ENCODE data around the gene CDK12. TPM values are rescaled to one million over a fixed set of nuclear protein-coding genes. Genes with fewer than 3 reads are reported as not detected.

The CDK12 gene
- total and polyA plus RNA-seq, 3 experiments from 2014 or later = 5.6 to 91.8 (median 86.9) TPM

DNA sequence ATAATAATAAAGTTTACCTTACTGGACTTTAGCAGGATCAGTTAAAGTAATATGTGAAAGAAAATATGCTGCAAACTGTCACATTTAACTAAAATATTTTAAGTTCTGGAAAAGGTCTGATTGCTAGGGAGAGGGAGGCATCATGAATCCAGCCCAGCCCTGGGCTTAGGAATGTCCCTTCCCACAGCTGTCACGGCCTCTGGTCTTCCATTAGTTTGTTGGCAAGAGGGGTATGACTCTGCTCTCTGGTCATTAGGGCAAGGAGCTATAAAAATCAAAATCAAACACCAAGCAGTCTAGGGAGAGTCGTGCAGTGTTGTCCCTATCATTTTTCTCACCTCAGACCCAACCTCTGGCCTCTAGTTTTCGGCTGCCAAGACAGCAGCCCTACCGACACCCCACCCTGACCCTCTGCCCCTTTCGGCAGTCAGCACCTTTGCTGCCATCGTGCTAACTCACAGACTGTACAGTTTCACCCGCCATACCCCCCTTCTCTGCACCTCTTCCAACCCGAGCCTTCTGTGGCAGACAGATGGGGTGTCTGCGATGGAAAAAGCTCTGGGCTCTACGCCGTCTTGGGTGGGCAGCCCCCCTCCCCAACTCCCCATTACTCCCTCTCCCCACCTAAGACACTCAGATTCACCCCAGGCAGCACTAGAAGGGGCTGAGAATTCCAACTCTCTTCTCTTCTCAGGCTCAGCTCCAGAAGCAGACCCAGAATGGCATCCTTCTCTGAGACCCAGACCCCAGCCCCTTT is 105.0 kb downstream of the CDK12 start:
- POLR2A ChIA-PET = no interaction called here
- H3K27me3 ChIP-seq (ENCODE audit: insufficient read depth, low read length, poor library complexity, severe bottlenecking) = no peaks in the 10 kb centered on the region
- Mint-ChIP-seq H3K36me3 (peaks cover 36 to 85% (median 58%) of the 10 kb centered on the region in 3 donors), H3K27ac (peak overlapping the region in 1 of 8 donors; percentile 68), H3K9me3 (peaks cover 4 to 11% (median 7%) of the 10 kb centered on the region in 5 donors), H3K4me1 (no peaks in the 10 kb centered on the region), H3K27me3 (peaks cover 3 to 5% of the 10 kb centered on the region in 2 donors), H3K4me3 (no peak overlapping the region)
- CTCF ChIA-PET = interaction anchor here (0.8 to 3.5 kb wide), 2 partner anchors 12 to 18 kb away, joined by 3 to 9 read pairs; no protein-coding TSS in a partner anchor
- no peak for DNase-seq
- no peaks in the 10 kb centered on the region for H3K4me1 ChIP-seq (ENCODE audit: insufficient read depth, low read length)
- no peak overlapping the region for H3K4me3 ChIP-seq (ENCODE audit: low read length)
- peaks cover 17% of the 10 kb centered on the region for H3K36me3 ChIP-seq (ENCODE audit: insufficient read depth, low read length)
- H3K27ac ChIP-seq (ENCODE audit: low read depth, low read length) = no peak overlapping the region
- peaks cover 4% of the 10 kb centered on the region for H3K9me3 ChIP-seq (ENCODE audit: low read length)

DNA sequence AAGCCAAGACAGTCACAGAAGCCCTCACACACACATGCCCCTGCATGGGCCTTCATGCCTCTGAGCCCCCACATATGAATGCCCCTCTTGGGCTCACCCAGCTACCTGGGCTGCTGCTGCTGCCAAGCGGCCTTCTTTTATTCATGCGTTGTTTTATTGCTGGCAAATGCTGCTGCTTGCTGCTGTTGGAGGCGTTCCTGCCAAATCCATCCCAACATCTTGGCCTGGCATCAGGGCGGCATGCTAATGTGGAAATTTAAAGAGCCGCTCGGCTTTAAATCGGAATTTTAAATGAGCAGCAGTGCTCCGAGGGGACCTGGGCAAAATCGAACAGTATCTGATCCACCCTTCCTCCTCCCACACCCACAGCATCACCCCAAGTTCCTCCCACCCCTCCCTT is 107.4 kb downstream of the CDK12 start:
- POLR2A ChIA-PET = no interaction called here
- H3K4me1 Mint-ChIP-seq = peaks cover 0 to 2% (median 0%) of the 10 kb centered on the region in 3 donors
- H3K36me3 Mint-ChIP-seq = peaks cover 40 to 75% (median 69%) of the 10 kb centered on the region in 3 donors
- DNase-seq = no peak
- CTCF ChIA-PET = no interaction called here
- Histone ChIP-seq H3K27ac (ENCODE audit: low read depth, low read length) (no peak overlapping the region), H3K4me1 (ENCODE audit: insufficient read depth, low read length) (no peaks in the 10 kb centered on the region), H3K9me3 (ENCODE audit: low read length) (peaks cover 6% of the 10 kb centered on the region), H3K4me3 (ENCODE audit: low read length) (no peak overlapping the region), H3K27me3 (ENCODE audit: insufficient read depth, low read length, poor library complexity, severe bottlenecking) (no peaks in the 10 kb centered on the region), H3K36me3 (ENCODE audit: insufficient read depth, low read length) (peaks cover 17% of the 10 kb centered on the region)
- H3K27me3 Mint-ChIP-seq = peaks cover 4 to 9% of the 10 kb centered on the region in 2 donors
- H3K9me3 Mint-ChIP-seq = peaks cover 8 to 12% (median 11%) of the 10 kb centered on the region in 5 donors
- no peak overlapping the region for H3K27ac Mint-ChIP-seq
- H3K4me3 Mint-ChIP-seq = no peak overlapping the region

DNA sequence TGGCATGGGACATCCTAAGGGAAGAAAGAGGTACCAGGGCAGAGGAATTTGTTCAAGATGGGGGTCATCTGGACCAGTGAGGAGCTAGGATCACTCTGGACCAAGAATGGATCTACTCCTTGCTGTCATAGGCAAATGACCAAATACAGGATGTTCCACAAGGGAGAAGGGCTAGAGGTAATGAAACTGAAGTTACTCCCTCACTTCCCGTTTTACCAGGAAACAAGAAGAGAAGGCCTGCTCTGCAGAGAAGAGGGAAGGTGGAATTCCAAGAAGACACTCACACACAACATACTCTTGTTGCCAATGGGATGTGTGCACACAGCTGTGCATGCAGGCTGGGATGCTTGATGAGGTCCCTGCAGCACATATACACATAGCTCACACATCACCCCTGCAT is 107.8 kb downstream of the CDK12 start:
- Mint-ChIP-seq H3K27ac (peak overlapping the region in 1 of 8 donors; percentile 65), H3K27me3 (peaks cover 8 to 11% of the 10 kb centered on the region in 2 donors), H3K36me3 (peaks cover 36 to 71% (median 69%) of the 10 kb centered on the region in 3 donors), H3K9me3 (peaks cover 8 to 12% (median 11%) of the 10 kb centered on the region in 5 donors), H3K4me3 (no peak overlapping the region), H3K4me1 (peaks cover 4 to 5% (median 4%) of the 10 kb centered on the region in 3 donors)
- Histone ChIP-seq H3K4me1 (ENCODE audit: insufficient read depth, low read length) (no peaks in the 10 kb centered on the region), H3K4me3 (ENCODE audit: low read length) (no peak overlapping the region), H3K27ac (ENCODE audit: low read depth, low read length) (no peak overlapping the region), H3K27me3 (ENCODE audit: insufficient read depth, low read length, poor library complexity, severe bottlenecking) (no peaks in the 10 kb centered on the region), H3K9me3 (ENCODE audit: low read length) (peaks cover 6% of the 10 kb centered on the region), H3K36me3 (ENCODE audit: insufficient read depth, low read length) (peaks cover 17% of the 10 kb centered on the region)
- POLR2A ChIA-PET = no interaction called here
- CTCF ChIA-PET = interaction anchor here (1.1 to 1.2 kb wide), 2 partner anchors 21 to 53 kb away, joined by 3 read pairs; no protein-coding TSS in a partner anchor
- DNase-seq = no peak

DNA sequence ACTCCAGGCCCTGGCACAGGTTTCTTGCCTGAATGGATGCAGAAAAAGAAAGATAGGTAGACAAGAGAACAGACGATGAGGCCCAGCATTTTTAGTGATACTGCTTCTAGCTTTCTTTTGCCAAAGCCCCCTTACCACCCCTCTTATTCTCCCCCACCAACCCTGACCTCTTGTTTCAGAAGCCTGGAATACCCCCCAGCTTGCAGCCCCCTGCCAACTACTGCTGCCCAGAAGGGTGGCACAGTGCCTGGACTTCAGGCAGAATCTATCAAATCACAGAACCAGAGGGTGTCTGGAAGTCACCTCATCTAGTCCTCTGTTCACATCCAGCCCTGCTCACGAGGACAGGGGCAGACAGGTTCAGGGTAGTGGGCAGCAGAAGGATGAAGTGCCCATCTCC is 110.8 kb downstream of the CDK12 start:
- H3K9me3 ChIP-seq (ENCODE audit: low read length) = peaks cover 6% of the 10 kb centered on the region
- no peaks in the 10 kb centered on the region for H3K4me1 ChIP-seq (ENCODE audit: insufficient read depth, low read length)
- ChIA-PET CTCF (no interaction called here), POLR2A (no interaction called here)
- Mint-ChIP-seq H3K27me3 (peaks cover 11 to 14% of the 10 kb centered on the region in 2 donors), H3K9me3 (peaks cover 8 to 12% (median 11%) of the 10 kb centered on the region in 5 donors), H3K27ac (no peak overlapping the region), H3K4me1 (peaks cover 4 to 6% (median 5%) of the 10 kb centered on the region in 3 donors), H3K4me3 (peak overlapping the region in 2 of 7 donors; percentile 3 to 33), H3K36me3 (peaks cover 31 to 48% (median 46%) of the 10 kb centered on the region in 3 donors)
- no peak for DNase-seq
- H3K4me3 ChIP-seq (ENCODE audit: low read length) = no peak overlapping the region
- peaks cover 6% of the 10 kb centered on the region for H3K36me3 ChIP-seq (ENCODE audit: insufficient read depth, low read length)
- H3K27ac ChIP-seq (ENCODE audit: low read depth, low read length) = no peak overlapping the region
- no peaks in the 10 kb centered on the region for H3K27me3 ChIP-seq (ENCODE audit: insufficient read depth, low read length, poor library complexity, severe bottlenecking)

GRCh38 chr17:39573447-39574298 is 112.4 kb downstream of the CDK12 start:
- POLR2A ChIA-PET = no interaction called here
- peaks cover 8 to 12% (median 11%) of the 10 kb centered on the region in 5 donors for H3K9me3 Mint-ChIP-seq
- CTCF ChIA-PET = interaction anchor here (1.2 kb wide), 1 partner anchor 48 kb away, joined by 4 read pairs; no protein-coding TSS in a partner anchor
- peaks cover 18 to 35% (median 31%) of the 10 kb centered on the region in 3 donors for H3K36me3 Mint-ChIP-seq
- peak overlapping the region in 2 of 8 donors; percentile 59 to 87 for H3K27ac Mint-ChIP-seq
- Histone ChIP-seq H3K4me3 (ENCODE audit: low read length) (peak overlapping the region; percentile 19), H3K9me3 (ENCODE audit: low read length) (peaks cover 6% of the 10 kb centered on the region), H3K27me3 (ENCODE audit: insufficient read depth, low read length, poor library complexity, severe bottlenecking) (no peaks in the 10 kb centered on the region), H3K4me1 (ENCODE audit: insufficient read depth, low read length) (no peaks in the 10 kb centered on the region), H3K36me3 (ENCODE audit: insufficient read depth, low read length) (no peaks in the 10 kb centered on the region), H3K27ac (ENCODE audit: low read depth, low read length) (no peak overlapping the region)
- DNase-seq = peak in 1 of 5 donors; percentile 13
- peaks cover 14% of the 10 kb centered on the region in 2 donors for H3K27me3 Mint-ChIP-seq
- H3K4me1 Mint-ChIP-seq = peaks cover 4 to 6% (median 5%) of the 10 kb centered on the region in 3 donors
- peak overlapping the region; percentile 58 to 88 (median 80) for H3K4me3 Mint-ChIP-seq

DNA sequence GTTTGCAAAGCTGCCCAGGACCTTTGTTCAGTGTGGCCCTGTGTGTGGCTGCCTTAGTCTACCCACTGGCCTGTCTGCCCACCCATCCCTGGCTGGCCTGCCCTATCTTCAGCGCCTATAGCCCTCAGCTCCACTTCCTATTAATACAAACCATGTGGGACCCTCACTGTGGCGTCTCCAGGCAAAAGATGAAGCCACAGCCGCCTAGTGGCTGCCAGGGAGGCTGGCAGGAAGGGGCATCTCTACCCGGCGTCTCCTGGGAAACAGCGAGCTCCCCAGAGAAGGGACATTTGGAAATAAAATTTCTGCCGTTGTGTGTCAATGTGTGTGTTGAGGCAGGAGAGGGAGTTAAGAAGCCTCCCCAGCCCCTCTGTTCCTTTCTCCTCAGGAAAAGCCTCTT is 114.9 kb downstream of the CDK12 start:
- Mint-ChIP-seq H3K36me3 (peaks cover 6 to 15% (median 6%) of the 10 kb centered on the region in 3 donors), H3K27me3 (peaks cover 10 to 12% of the 10 kb centered on the region in 2 donors), H3K9me3 (peaks cover 1 to 6% (median 6%) of the 10 kb centered on the region in 5 donors), H3K4me1 (peaks cover 4 to 6% (median 5%) of the 10 kb centered on the region in 3 donors), H3K27ac (no peak overlapping the region), H3K4me3 (no peak overlapping the region)
- H3K4me3 ChIP-seq (ENCODE audit: low read length) = no peak overlapping the region
- no peaks in the 10 kb centered on the region for H3K4me1 ChIP-seq (ENCODE audit: insufficient read depth, low read length)
- CTCF ChIA-PET = no interaction called here
- DNase-seq = no peak
- no peaks in the 10 kb centered on the region for H3K36me3 ChIP-seq (ENCODE audit: insufficient read depth, low read length)
- POLR2A ChIA-PET = interaction anchor here (1.0 kb wide), 1 partner anchor 13 kb away, joined by 3 read pairs; no protein-coding TSS in a partner anchor
- peaks cover 3% of the 10 kb centered on the region for H3K9me3 ChIP-seq (ENCODE audit: low read length)
- H3K27me3 ChIP-seq (ENCODE audit: insufficient read depth, low read length, poor library complexity, severe bottlenecking) = no peaks in the 10 kb centered on the region
- H3K27ac ChIP-seq (ENCODE audit: low read depth, low read length) = no peak overlapping the region

DNA sequence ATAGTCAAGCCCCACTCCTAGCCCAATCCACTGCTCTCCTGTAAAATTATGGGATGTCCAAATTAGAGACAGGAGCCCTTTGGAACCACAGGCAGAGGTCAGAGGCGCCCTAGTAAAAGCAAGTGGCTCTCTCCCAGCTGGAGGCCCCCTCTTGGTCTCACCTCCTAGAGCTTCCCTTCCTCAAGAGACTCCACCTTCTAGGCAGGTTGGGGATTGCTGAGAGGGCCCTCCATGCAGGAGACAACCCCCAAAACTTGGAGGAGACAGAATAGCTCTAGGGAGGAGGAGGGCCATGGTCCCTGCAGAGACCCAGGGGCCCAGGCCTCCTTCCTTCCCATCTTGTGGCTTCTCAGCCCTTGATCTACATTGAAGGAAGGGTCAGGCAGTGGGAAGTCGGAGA is 117.0 kb downstream of the CDK12 start:
- peaks cover 4 to 5% (median 4%) of the 10 kb centered on the region in 3 donors for H3K4me1 Mint-ChIP-seq
- H3K4me1 ChIP-seq (ENCODE audit: insufficient read depth, low read length) = no peaks in the 10 kb centered on the region
- H3K9me3 ChIP-seq (ENCODE audit: low read length) = no peaks in the 10 kb centered on the region
- H3K27me3 Mint-ChIP-seq = peaks cover 8 to 10% of the 10 kb centered on the region in 2 donors
- ChIA-PET CTCF (interaction anchor here (1.1 kb wide), 1 partner anchor 12 kb away, joined by 3 read pairs; no protein-coding TSS in a partner anchor), POLR2A (no interaction called here)
- no peak for DNase-seq
- no peak overlapping the region for H3K27ac ChIP-seq (ENCODE audit: low read depth, low read length)
- H3K36me3 Mint-ChIP-seq = peaks cover 1 to 4% (median 3%) of the 10 kb centered on the region in 3 donors
- H3K4me3 ChIP-seq (ENCODE audit: low read length) = no peak overlapping the region
- no peaks in the 10 kb centered on the region for H3K36me3 ChIP-seq (ENCODE audit: insufficient read depth, low read length)
- H3K4me3 Mint-ChIP-seq = peak overlapping the region in 1 of 7 donors; percentile 67
- peak overlapping the region in 1 of 8 donors; percentile 82 for H3K27ac Mint-ChIP-seq
- no peaks in the 10 kb centered on the region for H3K27me3 ChIP-seq (ENCODE audit: insufficient read depth, low read length, poor library complexity, severe bottlenecking)
- H3K9me3 Mint-ChIP-seq = no peaks in the 10 kb centered on the region
